ENCODE measurements around the gene PDXP. TPM values are rescaled to one million over a fixed set of nuclear protein-coding genes. Genes with fewer than 3 reads are reported as not detected.

Gene PDXP
- total and polyA plus RNA-seq, 9 of the 15 experiments (the other 6 are each of a cell fraction or from before 2014, with no cell fraction given): 7.9 to 54.2 (median 38.8) TPM

- TF ChIP-seq ZNF175 (CRISPR knock-in tag; IDR thresholded peaks at IDR 0.05; ENCODE audit: low read depth) (no peak), RERE (CRISPR knock-in tag; IDR thresholded peaks at IDR 0.05; ENCODE audit: borderline replicate concordance) (no peak), ZBTB12 (CRISPR knock-in tag; IDR thresholded peaks at IDR 0.05) (no peak), ZNF444 (CRISPR knock-in tag; IDR thresholded peaks at IDR 0.05) (peak; percentile 53), HDAC1 (IDR thresholded peaks at IDR 0.05) (0 out of 4 replicates have a peak, but pooled peaks of 1 of the 2 experiments have one; percentile 53), GTF2B (IDR thresholded peaks at IDR 0.05; ENCODE audit: extremely low read depth, insufficient read length) (no peak), RBFOX2 (IDR thresholded peaks at IDR 0.05; ENCODE audit: low read depth, low read length) (peak; percentile 80), NUFIP1 (IDR thresholded peaks at IDR 0.05; ENCODE audit: partially characterized antibody) (no peak), ATF1 (CRISPR knock-in tag; IDR thresholded peaks at IDR 0.05) (no peak), ATF1 (tag; IDR thresholded peaks at IDR 0.05) (peak; percentile 65), CHCHD3 (CRISPR knock-in tag; IDR thresholded peaks at IDR 0.05) (no peak), RUNX1 (IDR thresholded peaks at IDR 0.05; ENCODE audit: low read depth) (no peak), TBP (optimal IDR thresholded peaks at IDR 0.05; ENCODE audit: low read depth, low read length) (no peak), CHD2 (IDR thresholded peaks at IDR 0.05; ENCODE audit: low read depth, low read length) (0 out of 2 replicates have a peak, but pooled peaks have one; percentile 13), ZNF551 (CRISPR knock-in tag; IDR thresholded peaks at IDR 0.05) (no peak), ZSCAN32 (CRISPR knock-in tag; IDR thresholded peaks at IDR 0.05) (no peak), TAF1 (IDR thresholded peaks at IDR 0.05; ENCODE audit: control insufficient read depth, extremely low read depth, insufficient read depth, low read length, severe bottlenecking) (peak; percentile 33), OTX1 (CRISPR knock-in tag; IDR thresholded peaks at IDR 0.05) (no peak), DEAF1 (CRISPR knock-in tag; IDR thresholded peaks at IDR 0.05) (no peak), HDAC2 (IDR thresholded peaks at IDR 0.05) (0 out of 2 replicates have a peak, but pooled peaks have one; percentile 34), TEAD2 (tag; IDR thresholded peaks at IDR 0.05) (no peak)
Observed at GRCh38 chr22:37676736-37677492, 18.4 kb downstream of the PDXP start (continued).
